GM12801 (cell line): ENCODE results near the gene CENPF.

Experiments used
- CTCF ChIP-seq: IDR thresholded peaks from one replicate; pipeline ENCODE4 v1.5.1; 2011; ENCODE audit warnings: control low read depth; ENCODE audit not compliant: insufficient read length; ENCODE audit errors: extremely low read depth

Gene CENPF

GRCh38 chr1:214602764-214603657, at the start of gene CENPF:
TSS of gene CENPF (plus strand) at chr1:214603195. CDS start at chr1:214613755, 10,560 bp downstream.
- no peak for TF ChIP-seq CTCF

- no peak for TF ChIP-seq CTCF
Observed at GRCh38 chr1:214557952-214558735, 44.9 kb upstream of the CENPF start.

- TF ChIP-seq CTCF, result no peak
Observed at GRCh38 chr1:214563881-214564280, 39.1 kb upstream of the CENPF start.

- TF ChIP-seq CTCF, result no peak
Observed at GRCh38 chr1:214565310-214565709, 37.7 kb upstream of the CENPF start.

- no peak for TF ChIP-seq CTCF
Observed at GRCh38 chr1:214566158-214567104, 36.6 kb upstream of the CENPF start.

GRCh38 chr1:214567481-214567980, 35.5 kb upstream of the CENPF start:
- TF ChIP-seq CTCF, result no peak

- TF ChIP-seq CTCF, result no peak
Observed at GRCh38 chr1:214568328-214568727, 34.7 kb upstream of the CENPF start.
